ENCODE data around the gene POLR2J.
"Not testable (repeated sequence)": the region's sequence is repeated elsewhere in the genome, so short reads cannot be mapped to it uniquely, and the experiment has no call there.

DNA sequence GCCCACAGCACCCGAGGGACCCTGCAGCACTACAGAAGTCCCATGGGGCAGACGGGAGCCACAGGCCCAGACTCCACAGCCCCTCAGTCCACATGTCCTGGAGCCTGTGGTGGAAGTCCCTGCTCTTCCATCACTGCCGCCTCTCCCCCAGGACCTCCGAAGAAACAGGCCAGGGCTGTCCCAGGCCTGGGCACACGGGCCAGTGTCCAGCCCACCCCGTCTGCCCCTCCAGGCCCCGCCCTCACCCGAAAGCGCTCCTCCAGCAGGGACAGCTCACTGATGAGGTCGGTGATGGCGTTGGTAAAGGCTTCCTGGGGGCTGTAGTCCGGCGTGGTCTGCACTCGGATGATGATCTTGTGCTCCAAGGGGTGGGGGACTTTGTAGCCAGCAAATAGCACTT, 4.6 kb downstream of the POLR2J start:
- not testable (repeated sequence) for TF ChIP-seq EZH2 (IDR thresholded peaks at IDR 0.05; ENCODE audit: insufficient read depth, poor library complexity, severe bottlenecking); EZH2phosphoT487 (IDR thresholded peaks at IDR 0.05; ENCODE audit: insufficient read depth, low read depth)

Data from GM23248 (cell line).